ENCODE measurements around the gene PNPLA6. TPM values are rescaled to one million over a fixed set of nuclear protein-coding genes. Genes with fewer than 3 reads are reported as not detected.

PNPLA6 gene
- total and polyA plus RNA-seq, 2 of the 8 experiments (the other 6 are each of a cell fraction or from before 2014, with no cell fraction given): 55.1 to 121 TPM

GRCh38 chr19:7554990-7555864 lies 19.7 kb downstream of the PNPLA6 start:
- peak; percentile 73 to 95 for DNase-seq (ENCODE audit: low read depth in 1 of 2, low spot score in 2 of 2)
- Histone ChIP-seq H2BK5ac (ENCODE audit: low read depth, low read length) (no peak overlapping the region; the same call in 1 of the 2 replicates), H4K8ac (ENCODE audit: extremely low read depth, insufficient read depth, low read length) (peak overlapping the region; percentile 46; the same call in 1 of the 2 replicates), H3K27ac (ENCODE audit: low read depth, low read length) (no peak overlapping the region), H2AFZ (ENCODE audit: low read length) (no peak overlapping the region), H3K79me2 (ENCODE audit: control insufficient read depth in 1 of 2, insufficient read depth in 2 of 2, low read length in 2 of 2) (no peaks in the 10 kb centered on the region), H2BK15ac (ENCODE audit: low read length) (no peak overlapping the region), H4K91ac (replicated peaks; ENCODE audit: insufficient read length, low read length) (no peak overlapping the region), H2BK20ac (ENCODE audit: low read length) (no peak overlapping the region), H4K5ac (ENCODE audit: insufficient read length, low read depth, low read length) (peak overlapping the region; percentile 87), H2AK5ac (ENCODE audit: low read depth, low read length) (no peak overlapping the region), H4K20me1 (replicated peaks in 1 of 2; ENCODE audit: control insufficient read depth in 1 of 2, insufficient read depth in 2 of 2, low read length in 2 of 2) (peaks cover 0 to 10% of the 10 kb centered on the region in 2 experiments), H3K9ac (replicated peaks in 1 of 4; ENCODE audit: extremely low read depth in 1 of 4, low read depth in 3 of 4, low read length in 3 of 4) (no peak overlapping the region; a peak in 1 of 7 replicates), H3K23ac (ENCODE audit: insufficient read length) (no peak overlapping the region), H2BK12ac (ENCODE audit: low read depth, low read length) (no peak overlapping the region), H3K23me2 (ENCODE audit: low read depth, low read length) (peaks cover 2% of the 10 kb centered on the region; the same call in 1 of the 2 replicates), H3K27me3 (replicated peaks in 1 of 4; ENCODE audit: control insufficient read depth in 3 of 4, extremely low read depth in 1 of 4, insufficient read depth in 3 of 4, low read length in 3 of 4) (no peaks in the 10 kb centered on the region), H3K18ac (ENCODE audit: extremely low read depth, low read length) (peak overlapping the region; percentile 87), H3K4me2 (ENCODE audit: insufficient read depth in 1 of 2, low read depth in 2 of 2, low read length in 2 of 2) (peak overlapping the region; percentile 47 to 59), H3K4me1 (replicated peaks in 1 of 4; ENCODE audit: control insufficient read depth in 3 of 4, insufficient read depth in 4 of 4, low read length in 3 of 4) (peaks cover 0 to 11% (median 7%) of the 10 kb centered on the region in 4 experiments; a peak in 5 of 7 replicates), H3K4ac (replicated peaks; ENCODE audit: insufficient read length, low read depth, low read length) (no peak overlapping the region), H2BK120ac (replicated peaks; ENCODE audit: low read depth, low read length) (no peak overlapping the region), H3K14ac (ENCODE audit: insufficient read length) (no peak overlapping the region), H3K56ac (replicated peaks; ENCODE audit: insufficient read length, low read depth, low read length) (no peak overlapping the region), H3K36me3 (ENCODE audit: control insufficient read depth in 2 of 4, insufficient read depth in 4 of 4, low read length in 3 of 4) (peaks cover 10 to 34% (median 21%) of the 10 kb centered on the region in 4 experiments), H3K79me1 (ENCODE audit: low read depth, low read length) (no peaks in the 10 kb centered on the region), H3K9me3 (ENCODE audit: insufficient read depth in 2 of 2, low read depth in 1 of 2, low read length in 1 of 2) (no peaks in the 10 kb centered on the region), H3K4me3 (ENCODE audit: extremely low read depth in 1 of 4, insufficient read depth in 2 of 4, low read depth in 3 of 4, low read length in 4 of 4) (peak overlapping the region in 3 of 4 experiments; percentile 10 to 56 (median 55); a peak in 5 of 8 replicates)
- ChIA-PET POLR2A (ENCODE audit: partially characterized antibody) (interaction anchor here (0.6 to 1.8 kb wide), 10 partner anchors 10 to 74 kb away, joined by 3 to 8 read pairs (median 3); partner anchors contain the start of genes CAMSAP3, PET100, PNPLA6 and XAB2), CTCF (ENCODE audit: partially characterized antibody) (interaction anchor here (0.7 to 1.3 kb wide), 6 partner anchors 11 to 314 kb away, joined by 3 to 5 read pairs (median 4); partner anchors contain the start of gene ZNF358)
- WGBS, 2 experiments (ENCODE audit: extremely low coverage in 1 of 2, insufficient coverage in 1 of 2, insufficient read length in 1 of 2, insufficient replicate concordance in 2 of 2, low coverage in 1 of 2, low lambda C conversion rate in 2 of 2, missing lambda C conversion rate in 1 of 2): 72% methylated on average over 28 of the region's 62 CpGs; no CpG with 5 or more reads in 1 of the 2 experiments
- no peak for FAIRE-seq
- TF ChIP-seq SUZ12 (IDR thresholded peaks at IDR 0.05; ENCODE audit: low read length) (no peak), JUND (IDR thresholded peaks at IDR 0.05; ENCODE audit: low read length) (no peak), ATF2 (IDR thresholded peaks at IDR 0.05; ENCODE audit: low read length) (no peak), SIN3A (conservative IDR thresholded peaks at IDR 0.05 in 1 of 2, IDR thresholded peaks at IDR 0.05 in 1 of 2; ENCODE audit: low read depth in 1 of 2, low read length in 2 of 2) (0 out of 4 replicates have a peak, but pooled peaks of 1 of the 2 experiments have one; percentile 21), KDM5A (IDR thresholded peaks at IDR 0.05; ENCODE audit: low read length) (no peak), KDM4A (IDR thresholded peaks at IDR 0.05; ENCODE audit: low read depth, low read length, severe bottlenecking) (peak; percentile 41), YY1 (IDR thresholded peaks at IDR 0.05; ENCODE audit: low read depth, low read length) (0 out of 2 replicates have a peak, but pooled peaks have one; percentile 14), POLR2A (IDR thresholded peaks at IDR 0.05; ENCODE audit: control extremely low read depth in 1 of 2, low read depth in 2 of 2, low read length in 2 of 2) (0 out of 3 replicates have a peak, but pooled peaks of 1 of the 2 experiments have one; percentile 35), EGR1 (IDR thresholded peaks at IDR 0.05; ENCODE audit: borderline replicate concordance, low read depth, low read length) (no peak)

Measured in H1 (cell line).